ENCODE results near the gene DNAH14. TPM values are rescaled to one million over a fixed set of nuclear protein-coding genes. Genes with fewer than 3 reads are reported as not detected.
A peak's percentile ranks its signal among the peaks of the same experiment; 100 is the strongest.

The DNAH14 gene
- total RNA-seq, 1 experiment from 2014 or later, result 57.3 TPM

GRCh38 chr1:225445639-225446594, 516.4 kb downstream of the DNAH14 start:
- H3K4me3 Mint-ChIP-seq (ENCODE audit: unreplicated experiment), result peak overlapping the region; percentile 32
- CTCF ChIA-PET, result interaction anchor here (1.1 to 1.4 kb wide), 2 partner anchors 27 to 332 kb away, joined by 3 to 6 read pairs; partner anchors contain the start of gene SRP9
- intact Hi-C loops (cut with micrococcal nuclease; ENCODE audit: unreplicated experiment), result no loop called here
- H3K27me3 Mint-ChIP-seq (ENCODE audit: insufficient read depth, unreplicated experiment), result no peaks in the 10 kb centered on the region
- DNase-seq, result no peak
- Histone ChIP-seq H3K36me3 (ENCODE audit: control insufficient read depth, insufficient read depth, low read length) (no peaks in the 10 kb centered on the region), H3K4me3 (ENCODE audit: low read depth, low read length) (no peak overlapping the region), H3K9me3 (no peaks in the 10 kb centered on the region), H3K4me1 (peaks cover 21% of the 10 kb centered on the region), H3K27me3 (replicated peaks; ENCODE audit: control insufficient read depth, insufficient read depth, low read length) (no peaks in the 10 kb centered on the region)
- no peak for TF ChIP-seq CTCF (IDR thresholded peaks at IDR 0.05; ENCODE audit: insufficient read depth in 1 of 2, low read depth in 1 of 2, low read length in 1 of 2, severe bottlenecking in 1 of 2, unreplicated experiment in 1 of 2)
- POLR2A ChIA-PET, result no interaction called here
- no peaks in the 10 kb centered on the region for H3K9me3 Mint-ChIP-seq (ENCODE audit: unreplicated experiment)
- H3K4me1 Mint-ChIP-seq (ENCODE audit: low read depth, unreplicated experiment), result peaks cover 19% of the 10 kb centered on the region
- H3K36me3 Mint-ChIP-seq (ENCODE audit: insufficient read depth, unreplicated experiment), result no peaks in the 10 kb centered on the region
- H3K27ac Mint-ChIP-seq (ENCODE audit: unreplicated experiment), result peak overlapping the region; percentile 63
- BruUV-seq (replicated peaks), result no TSS peak

GRCh38 chr1:225446595-225446960, 517.1 kb downstream of the DNAH14 start:
- Mint-ChIP-seq H3K4me3 (ENCODE audit: unreplicated experiment) (no peak overlapping the region), H3K9me3 (ENCODE audit: unreplicated experiment) (no peaks in the 10 kb centered on the region), H3K27ac (ENCODE audit: unreplicated experiment) (peak overlapping the region; percentile 63), H3K36me3 (ENCODE audit: insufficient read depth, unreplicated experiment) (no peaks in the 10 kb centered on the region), H3K4me1 (ENCODE audit: low read depth, unreplicated experiment) (peaks cover 12% of the 10 kb centered on the region), H3K27me3 (ENCODE audit: insufficient read depth, unreplicated experiment) (no peaks in the 10 kb centered on the region)
- POLR2A ChIA-PET, result no interaction called here
- no peaks in the 10 kb centered on the region for H3K27me3 ChIP-seq (replicated peaks; ENCODE audit: control insufficient read depth, insufficient read depth, low read length)
- no peaks in the 10 kb centered on the region for H3K36me3 ChIP-seq (ENCODE audit: control insufficient read depth, insufficient read depth, low read length)
- no peak for DNase-seq
- CTCF ChIA-PET, result interaction anchor here (1.1 to 1.4 kb wide), 2 partner anchors 28 to 331 kb away, joined by 3 to 6 read pairs; partner anchors contain the start of gene SRP9
- no TSS peak for BruUV-seq (replicated peaks)
- intact Hi-C loops (cut with micrococcal nuclease; ENCODE audit: unreplicated experiment), result no loop called here
- TF ChIP-seq CTCF (IDR thresholded peaks at IDR 0.05; ENCODE audit: insufficient read depth in 1 of 2, low read depth in 1 of 2, low read length in 1 of 2, severe bottlenecking in 1 of 2, unreplicated experiment in 1 of 2), result no peak
- no peak overlapping the region for H3K4me3 ChIP-seq (ENCODE audit: low read depth, low read length)
- no peaks in the 10 kb centered on the region for H3K9me3 ChIP-seq
- peaks cover 15% of the 10 kb centered on the region for H3K4me1 ChIP-seq

DNA sequence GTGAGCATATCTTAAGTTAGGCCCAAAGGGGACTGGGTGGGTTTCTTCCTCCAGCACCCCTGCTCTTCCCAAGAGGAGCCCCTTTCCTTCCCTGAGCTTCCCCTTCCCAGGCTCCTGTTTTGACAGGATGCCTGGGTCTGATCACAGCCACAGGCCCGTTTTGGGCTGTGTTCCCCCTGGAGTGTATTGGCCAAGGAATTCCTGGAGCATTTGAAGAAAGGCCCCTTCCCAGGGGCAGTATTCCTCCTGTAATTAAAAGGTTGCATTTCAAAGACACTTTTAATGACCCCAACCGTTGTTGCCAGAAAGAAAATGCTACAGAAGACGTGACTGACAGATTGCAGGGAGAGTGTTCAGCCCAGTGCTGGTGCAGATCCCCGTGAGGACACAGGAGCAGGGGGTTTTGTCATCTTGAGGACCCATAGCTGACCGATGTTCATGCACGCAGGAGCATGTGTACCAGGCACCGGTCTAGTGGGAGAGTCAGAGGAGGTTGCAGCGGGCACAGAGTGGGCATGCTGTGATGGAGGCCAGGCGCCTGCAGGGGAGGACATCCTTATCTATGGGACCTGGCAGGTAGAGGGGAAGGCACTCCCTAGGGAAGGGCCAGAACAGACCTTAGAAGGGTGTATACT, 517.6 kb downstream of the DNAH14 start:
- H3K4me1 ChIP-seq, result peaks cover 9% of the 10 kb centered on the region
- CTCF ChIA-PET, result interaction anchor here (1.1 to 1.4 kb wide), 2 partner anchors 28 to 331 kb away, joined by 3 to 6 read pairs; partner anchors contain the start of gene SRP9
- intact Hi-C loops (cut with micrococcal nuclease; ENCODE audit: unreplicated experiment), result no loop called here
- BruUV-seq (replicated peaks), result no TSS peak
- H3K4me1 Mint-ChIP-seq (ENCODE audit: low read depth, unreplicated experiment), result peaks cover 11% of the 10 kb centered on the region
- POLR2A ChIA-PET, result no interaction called here
- no peaks in the 10 kb centered on the region for H3K9me3 Mint-ChIP-seq (ENCODE audit: unreplicated experiment)
- no peak overlapping the region for H3K4me3 ChIP-seq (ENCODE audit: low read depth, low read length)
- peak overlapping the region; percentile 63 for H3K27ac Mint-ChIP-seq (ENCODE audit: unreplicated experiment)
- H3K36me3 Mint-ChIP-seq (ENCODE audit: insufficient read depth, unreplicated experiment), result no peaks in the 10 kb centered on the region
- no peaks in the 10 kb centered on the region for H3K27me3 ChIP-seq (replicated peaks; ENCODE audit: control insufficient read depth, insufficient read depth, low read length)
- H3K36me3 ChIP-seq (ENCODE audit: control insufficient read depth, insufficient read depth, low read length), result no peaks in the 10 kb centered on the region
- no peak for TF ChIP-seq CTCF (IDR thresholded peaks at IDR 0.05; ENCODE audit: insufficient read depth in 1 of 2, low read depth in 1 of 2, low read length in 1 of 2, severe bottlenecking in 1 of 2, unreplicated experiment in 1 of 2)
- no peaks in the 10 kb centered on the region for H3K27me3 Mint-ChIP-seq (ENCODE audit: insufficient read depth, unreplicated experiment)
- H3K9me3 ChIP-seq, result no peaks in the 10 kb centered on the region
- DNase-seq, result no peak
- no peak overlapping the region for H3K4me3 Mint-ChIP-seq (ENCODE audit: unreplicated experiment)

Data from Caco-2 (cell line).